Mammary epithelial cell (primary cell): ENCODE measurements around the gene APOA1.

Experiments
- CTCF ChIP-seq, 2 donors: IDR thresholded peaks in 1 of 2; conservative IDR thresholded peaks in 1 of 2; 2 replicates each; pipeline ENCODE4 v1.5.1; 2011 to 2012; ENCODE audit warnings: inconsistent platforms in 2 of 2, low read length in 2 of 2, mild to moderate bottlenecking in 2 of 2, control low read depth in 1 of 2, low read depth in 1 of 2; ENCODE audit not compliant: insufficient read depth in 1 of 2; ENCODE audit errors: extremely low read depth in 1 of 2
- EZH2 ChIP-seq: IDR thresholded peaks from 2 replicates; pipeline ENCODE4 v1.6.1; 2012; ENCODE audit warnings: low read length, inconsistent platforms, borderline replicate concordance

- TF ChIP-seq CTCF (conservative IDR thresholded peaks at IDR 0.05 in 1 of 2, IDR thresholded peaks at IDR 0.05 in 1 of 2; ENCODE audit: extremely low read depth in 1 of 2, insufficient read depth in 1 of 2, low read depth in 1 of 2, low read length in 2 of 2) (no peak), EZH2 (no peak)
These were observed 7.3 kb upstream of the APOA1 start for GRCh38 chr11:116844722-116845121.
